Loucy (cell line): ENCODE measurements around the gene SLC9A9.

Experiments used
- CTCF ChIP-seq: fragments of 200-600 bp; sonication (generic); conservative IDR thresholded peaks from 2 replicates; pipeline ENCODE4 v1.5.1; 2014; ENCODE audit warnings: mild to moderate bottlenecking, antibody characterized with exemption, low read length
- EZH2phosphoT487 ChIP-seq: fragments of 200-600 bp; IDR thresholded peaks from 2 replicates; pipeline ENCODE4 v1.6.1; 2018; ENCODE audit warnings: antibody characterized with exemption, mild to moderate bottlenecking, moderate library complexity, borderline replicate concordance

GRCh38 chr3:143551761-143552160, 296.5 kb downstream of the SLC9A9 start:
- TF ChIP-seq CTCF (no peak), EZH2phosphoT487 (no peak)
